Measurements from ENCODE around the gene EGR1.
A peak's percentile ranks its signal among the peaks of the same experiment; 100 is the strongest.

EGR1 gene

GRCh38 chr5:138461343-138462125 lies 3.7 kb upstream of the EGR1 start:
- TF ChIP-seq, protein P1, sequence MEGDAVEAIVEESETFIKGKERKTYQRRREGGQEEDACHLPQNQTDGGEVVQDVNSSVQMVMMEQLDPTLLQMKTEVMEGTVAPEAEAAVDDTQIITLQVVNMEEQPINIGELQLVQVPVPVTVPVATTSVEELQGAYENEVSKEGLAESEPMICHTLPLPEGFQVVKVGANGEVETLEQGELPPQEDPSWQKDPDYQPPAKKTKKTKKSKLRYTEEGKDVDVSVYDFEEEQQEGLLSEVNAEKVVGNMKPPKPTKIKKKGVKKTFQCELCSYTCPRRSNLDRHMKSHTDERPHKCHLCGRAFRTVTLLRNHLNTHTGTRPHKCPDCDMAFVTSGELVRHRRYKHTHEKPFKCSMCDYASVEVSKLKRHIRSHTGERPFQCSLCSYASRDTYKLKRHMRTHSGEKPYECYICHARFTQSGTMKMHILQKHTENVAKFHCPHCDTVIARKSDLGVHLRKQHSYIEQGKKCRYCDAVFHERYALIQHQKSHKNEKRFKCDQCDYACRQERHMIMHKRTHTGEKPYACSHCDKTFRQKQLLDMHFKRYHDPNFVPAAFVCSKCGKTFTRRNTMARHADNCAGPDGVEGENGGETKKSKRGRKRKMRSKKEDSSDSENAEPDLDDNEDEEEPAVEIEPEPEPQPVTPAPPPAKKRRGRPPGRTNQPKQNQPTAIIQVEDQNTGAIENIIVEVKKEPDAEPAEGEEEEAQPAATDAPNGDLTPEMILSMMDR (IDR thresholded peaks at IDR 0.05; ENCODE audit: low read depth, low read length), result no peak
- DNase-seq (ENCODE audit: extremely low read depth, low read depth), result peak; percentile 43

GRCh38 chr5:138463419-138464007 lies 1.8 kb upstream of the EGR1 start:
- TF ChIP-seq, protein P1 (IDR thresholded peaks at IDR 0.05; ENCODE audit: low read depth, low read length), result peak; percentile 21
- DNase-seq (ENCODE audit: extremely low read depth, low read depth), result no peak

- TF ChIP-seq, protein P1 (IDR thresholded peaks at IDR 0.05; ENCODE audit: low read depth, low read length), result peak; percentile 67
- DNase-seq (ENCODE audit: extremely low read depth, low read depth), result peak; percentile 90
Measured at GRCh38 chr5:138464008-138464387, 1.3 kb upstream of the EGR1 start.

- DNase-seq (ENCODE audit: extremely low read depth, low read depth), result peak; percentile 98
- TF ChIP-seq, protein P1 (IDR thresholded peaks at IDR 0.05; ENCODE audit: low read depth, low read length), result no peak
Measured at GRCh38 chr5:138464388-138465260, 655 bp upstream of the EGR1 start.

GRCh38 chr5:138466125-138466899 lies 1.0 kb downstream of the EGR1 start:
- TF ChIP-seq, protein P1 (IDR thresholded peaks at IDR 0.05; ENCODE audit: low read depth, low read length), result no peak
- DNase-seq (ENCODE audit: extremely low read depth, low read depth), result peak; percentile 38

- DNase-seq (ENCODE audit: extremely low read depth, low read depth), result peak; percentile 49
- TF ChIP-seq, protein P1 (IDR thresholded peaks at IDR 0.05; ENCODE audit: low read depth, low read length), result no peak
Measured at GRCh38 chr5:138466900-138467710, 1.8 kb downstream of the EGR1 start.

All from AG09319 (cell line).